HG03108 (cell line): ENCODE measurements around the gene ACOX1.

Source experiments
- ATAC-seq: cut with Tn5 transposase; IDR thresholded peaks from one replicate; pipeline ENCODE4 v1.9.1; 2021; ENCODE audit warnings: moderate library complexity; ENCODE audit not compliant: unreplicated experiment

The ACOX1 gene

DNA sequence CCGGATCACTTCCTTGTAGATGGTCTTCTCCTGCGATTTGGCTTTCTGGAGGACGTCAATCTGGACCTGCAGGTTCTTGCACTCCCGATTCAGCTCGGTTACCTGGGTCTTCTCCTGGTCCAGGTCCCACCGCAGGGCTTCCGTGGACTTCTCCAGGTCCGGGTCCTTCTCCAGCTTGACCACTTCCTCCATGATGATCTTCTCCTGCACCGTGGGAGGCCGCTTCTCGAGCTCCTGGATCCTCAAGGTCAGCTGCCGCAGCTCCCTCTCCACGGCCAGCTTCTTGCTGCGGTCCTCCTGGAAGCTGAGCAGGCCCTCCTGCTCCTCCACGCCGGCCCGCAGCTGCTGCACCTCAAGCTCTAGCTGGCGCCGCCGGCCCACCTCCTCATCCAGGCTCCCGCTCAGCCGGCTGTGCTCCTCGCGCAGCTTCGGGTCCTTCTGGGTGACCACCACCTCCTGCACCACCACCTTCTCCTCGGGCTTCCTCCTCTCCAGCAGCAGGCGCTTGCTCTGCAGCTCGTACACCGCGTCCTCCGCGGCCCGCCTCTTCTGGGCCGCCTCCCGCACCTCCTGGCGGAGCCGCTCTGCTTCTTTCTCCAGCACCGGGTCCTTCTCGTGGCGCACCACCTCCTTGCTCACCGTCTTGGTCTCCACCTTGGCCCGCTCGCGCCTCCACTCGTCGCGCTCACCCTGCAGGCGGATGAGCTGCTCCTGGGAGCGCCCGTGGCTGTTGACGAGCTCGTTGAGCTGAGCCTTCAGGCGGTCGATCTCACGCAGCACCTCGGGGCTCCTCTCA is 29.9 kb upstream of the ACOX1 start:
- ATAC-seq: no peak

DNA sequence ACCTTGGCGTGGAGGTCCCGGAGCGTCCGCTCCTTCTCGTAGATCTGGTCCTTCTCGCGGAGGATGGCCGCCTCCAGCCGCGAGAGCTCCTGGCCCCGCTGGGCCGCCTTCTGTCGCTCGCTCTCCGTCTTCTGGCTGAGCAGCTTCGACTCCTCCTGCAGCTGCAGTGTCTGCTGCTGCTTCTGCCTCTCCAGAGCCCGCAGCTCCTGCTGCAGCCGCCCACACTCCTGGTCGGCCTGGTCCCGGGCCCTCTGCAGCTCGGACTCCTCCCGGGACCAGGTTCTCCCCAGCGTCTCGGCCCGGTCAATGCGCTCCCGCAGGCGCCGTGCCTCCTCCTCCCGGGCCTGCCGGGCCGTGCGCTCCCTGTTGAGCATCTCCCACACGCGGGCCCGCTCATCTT is 29.2 kb upstream of the ACOX1 start:
- no peak for ATAC-seq

DNA sequence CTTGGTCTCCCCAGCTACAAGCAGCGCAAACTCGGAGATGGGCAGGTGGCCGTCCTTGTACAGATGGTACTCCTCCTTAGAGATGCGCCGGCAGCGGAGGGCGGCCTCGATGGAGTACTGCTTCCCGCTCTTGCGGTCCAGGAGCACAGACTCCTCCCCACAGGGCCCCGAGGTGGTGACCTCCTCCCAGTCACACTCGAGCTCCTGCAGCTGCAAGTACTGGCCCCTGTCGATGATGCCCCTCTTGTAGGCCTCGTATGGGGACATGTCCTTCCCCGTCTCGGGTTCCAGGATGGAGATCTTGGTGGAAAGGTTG is 28.8 kb upstream of the ACOX1 start:
- ATAC-seq: no peak

DNA sequence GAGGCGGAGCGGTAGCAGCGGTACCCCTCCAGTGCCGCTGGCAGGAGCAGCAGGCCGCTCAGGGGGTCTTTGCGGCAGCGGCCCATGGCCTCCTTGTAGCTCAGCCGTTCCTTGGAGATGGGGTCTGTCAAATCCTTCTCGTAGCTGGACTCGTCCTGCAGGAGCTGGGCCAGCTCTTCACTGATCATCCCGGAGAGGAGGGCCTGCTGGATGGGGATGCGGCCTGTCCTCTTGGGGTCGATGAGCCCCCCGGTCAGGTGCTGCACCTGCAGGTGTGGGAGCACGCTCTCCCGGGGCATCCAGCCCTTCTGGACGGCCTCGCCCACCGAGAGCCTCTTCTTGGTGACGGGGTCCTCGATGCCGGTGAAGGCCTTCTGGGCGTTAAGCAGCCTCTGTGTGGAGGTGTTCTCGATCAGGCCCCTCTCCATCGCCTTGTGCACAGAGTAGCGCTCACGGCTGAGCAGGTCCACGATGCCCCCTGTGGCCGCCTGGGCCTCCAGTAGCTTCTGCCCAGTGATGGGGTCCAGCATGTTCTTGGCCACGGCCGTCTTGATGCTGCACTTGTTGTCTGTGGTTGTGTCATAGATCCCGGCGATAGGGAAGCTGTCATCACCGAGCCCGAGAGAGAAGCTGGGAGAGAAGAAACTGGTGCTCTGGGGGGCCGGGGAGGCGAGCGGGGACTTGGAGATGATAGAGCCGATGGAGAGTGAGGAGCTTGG is 28.3 kb upstream of the ACOX1 start:
- ATAC-seq: no peak

DNA sequence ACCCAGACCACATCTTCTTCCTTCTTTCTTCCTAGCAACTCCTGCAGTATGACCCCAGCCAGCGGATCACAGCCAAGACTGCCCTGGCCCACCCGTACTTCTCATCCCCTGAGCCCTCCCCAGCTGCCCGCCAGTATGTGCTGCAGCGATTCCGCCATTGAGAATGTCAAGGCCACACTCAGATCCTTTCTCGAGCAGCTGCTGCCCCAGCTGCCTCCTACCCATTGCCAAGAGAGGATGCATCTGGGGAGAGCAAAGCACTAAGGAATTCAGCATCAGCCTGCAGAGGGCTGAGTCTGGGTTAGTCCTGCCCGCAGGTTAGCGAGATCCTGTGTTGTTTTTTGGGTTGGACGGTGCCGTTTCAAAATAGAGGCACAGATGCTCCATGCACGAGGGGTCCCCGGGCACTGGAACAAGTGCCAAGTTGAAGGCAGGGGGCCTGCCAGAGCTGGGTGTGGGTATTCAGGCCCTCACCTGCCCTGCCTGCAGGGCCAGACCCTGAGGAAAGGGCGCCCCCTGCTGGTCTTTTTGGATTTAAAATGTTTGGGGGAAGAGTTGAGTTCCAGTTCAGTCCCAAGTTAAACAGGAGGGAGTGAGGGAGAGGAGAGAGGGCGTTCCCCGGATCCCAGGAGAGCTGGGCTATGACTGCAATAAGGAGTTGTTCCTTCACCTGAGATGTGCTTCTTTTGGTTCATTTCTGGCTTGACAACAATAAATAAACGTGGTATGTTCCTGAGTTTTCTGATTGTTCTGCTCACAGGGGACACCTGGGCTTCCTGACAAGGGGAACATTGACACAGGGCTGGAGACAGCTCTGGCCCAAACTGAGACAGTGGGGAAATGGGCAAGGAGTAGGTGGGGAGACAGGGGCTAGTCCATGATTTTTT is 26.5 kb upstream of the ACOX1 start:
- no peak for ATAC-seq

DNA sequence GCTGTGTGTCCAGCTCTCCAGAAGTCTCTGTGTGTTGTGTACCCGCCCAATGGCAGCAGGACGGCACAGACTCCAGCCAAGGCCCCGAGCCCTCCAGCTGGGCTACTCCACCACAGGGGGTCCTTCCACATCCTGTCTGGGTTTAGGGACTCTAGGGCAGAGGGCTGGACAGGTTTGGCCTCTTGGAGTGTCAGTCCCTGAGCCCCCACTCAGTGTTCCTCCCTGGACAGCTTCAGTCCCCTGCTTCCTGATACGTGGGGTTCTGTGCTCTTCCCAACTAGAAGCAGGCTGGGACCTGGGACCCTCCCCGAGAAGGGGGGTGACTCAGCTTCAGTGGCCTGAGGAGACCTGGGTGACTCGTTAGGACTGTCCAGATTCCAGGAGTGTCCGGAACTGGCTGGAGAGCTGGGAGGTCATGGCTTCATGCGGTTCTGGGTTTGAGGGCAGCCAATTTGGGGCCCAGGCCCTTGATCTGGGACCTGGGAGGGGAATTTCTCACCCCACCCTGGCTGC is 25.8 kb upstream of the ACOX1 start:
- no peak for ATAC-seq

DNA sequence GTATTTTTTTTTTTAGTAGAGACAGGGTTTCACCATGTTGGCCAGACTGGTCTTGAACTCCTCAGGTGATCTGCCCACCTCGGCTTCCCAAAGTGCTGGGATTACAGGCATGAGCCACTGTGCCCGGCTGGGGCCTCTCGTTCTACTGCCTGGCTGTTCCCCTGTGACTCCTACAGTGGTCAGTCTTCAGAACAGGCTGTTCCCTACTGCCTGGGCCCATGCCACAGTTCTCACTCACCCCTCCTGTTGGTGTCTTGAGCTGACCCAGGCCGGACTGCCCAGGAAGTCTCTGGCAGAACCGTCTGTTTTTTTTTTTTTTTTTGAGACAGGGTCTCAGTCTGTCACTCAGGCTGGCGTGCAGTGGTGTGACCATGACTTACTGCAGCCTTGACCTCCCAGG is 24.9 kb upstream of the ACOX1 start:
- ATAC-seq: no peak

DNA sequence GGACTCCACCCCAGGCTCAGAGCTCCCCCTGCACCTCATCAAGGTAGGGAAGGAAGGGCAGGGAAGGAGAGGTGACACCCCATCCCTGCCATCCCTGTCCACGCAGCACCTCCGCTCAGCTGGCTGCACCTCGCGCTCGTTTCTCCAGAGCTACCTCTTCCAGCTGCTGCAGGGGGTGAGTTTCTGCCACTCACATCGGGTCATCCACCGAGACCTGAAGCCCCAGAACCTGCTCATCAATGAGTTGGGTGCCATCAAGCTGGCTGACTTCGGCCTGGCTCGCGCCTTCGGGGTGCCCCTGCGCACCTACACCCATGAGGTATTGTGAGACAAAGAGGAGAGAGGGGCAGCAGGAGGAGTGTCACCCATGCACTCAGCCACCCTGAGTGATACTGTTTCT is 23.1 kb upstream of the ACOX1 start:
- no peak for ATAC-seq

DNA sequence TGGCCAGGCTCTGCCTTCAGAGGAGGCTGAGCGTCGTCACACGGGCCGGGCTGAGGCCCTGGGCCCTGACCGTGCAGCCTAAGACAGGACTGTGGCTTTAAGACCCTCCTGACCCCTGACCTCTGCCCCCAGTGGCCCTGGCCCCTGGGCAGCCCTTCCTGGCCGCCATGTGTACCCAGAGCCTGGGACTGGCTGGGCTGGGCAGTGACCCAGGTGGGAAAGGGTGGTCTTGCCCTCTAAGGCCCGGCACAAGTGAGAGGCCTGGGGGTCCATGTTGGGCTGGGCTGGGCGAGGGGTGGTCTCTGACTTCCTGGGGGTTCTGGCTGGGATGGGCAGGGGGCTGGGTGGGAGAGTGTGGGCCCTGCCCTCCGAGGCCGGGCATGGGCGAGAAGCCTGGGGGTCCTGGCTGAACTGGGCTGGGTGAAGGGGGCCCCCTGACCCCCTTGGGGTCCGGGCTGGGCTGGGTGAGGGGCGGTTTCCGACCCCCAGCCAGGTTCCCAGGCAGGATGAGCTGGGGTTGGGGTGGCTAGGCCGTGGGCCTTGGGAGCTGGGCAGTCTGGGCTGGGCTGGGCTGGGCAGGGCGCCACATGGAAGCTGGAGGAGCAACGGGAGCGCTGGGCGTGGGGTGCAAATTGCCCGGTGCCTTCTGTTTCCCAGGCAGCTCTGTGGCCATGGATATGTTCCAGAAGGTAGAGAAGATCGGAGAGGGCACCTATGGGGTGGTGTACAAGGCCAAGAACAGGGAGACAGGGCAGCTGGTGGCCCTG is 22.0 kb upstream of the ACOX1 start, which contains the start of gene CDK3:
Gene CDK3 (plus strand): TSS at position 101 of the 767 bp plus-strand sequence. CDS start 571 bp downstream, at position 672.
- ATAC-seq: no peak

DNA sequence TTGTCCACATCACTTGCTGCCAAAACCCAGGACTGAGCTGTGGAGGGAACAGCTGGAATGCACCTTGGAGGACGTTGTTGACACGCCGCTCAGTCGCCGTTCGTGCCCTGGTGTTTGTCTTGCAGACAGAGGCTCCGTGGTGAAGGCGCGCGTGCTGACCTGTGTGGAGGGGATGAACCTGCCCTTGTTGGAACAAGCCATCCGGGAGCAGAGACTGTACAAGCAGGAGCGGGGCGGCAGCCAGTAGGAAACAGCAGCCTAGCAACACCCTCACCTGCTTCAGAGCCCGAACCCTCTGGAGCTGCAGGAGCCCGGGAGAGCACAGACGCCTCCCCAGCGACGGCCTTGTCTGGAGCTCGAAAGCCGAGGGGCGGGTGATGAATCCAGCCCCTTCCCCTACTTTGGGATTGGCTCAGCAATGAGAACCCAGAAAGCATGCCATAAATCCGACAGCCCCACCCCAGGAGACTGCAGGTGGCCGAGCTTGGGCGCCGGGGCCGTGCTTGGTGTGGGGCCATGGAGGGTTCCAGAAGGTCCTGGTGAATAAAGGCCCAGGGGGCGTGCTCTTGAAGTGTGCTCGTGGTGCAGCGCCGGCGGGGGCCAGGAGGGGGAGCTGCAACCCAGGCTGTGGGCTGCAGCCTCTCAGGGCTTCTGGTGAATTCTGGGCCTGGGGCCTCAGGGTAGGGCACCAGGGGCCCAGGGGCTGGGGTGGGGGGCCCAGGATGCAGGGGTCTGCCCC is 21.2 kb upstream of the ACOX1 start:
- ATAC-seq: no peak

DNA sequence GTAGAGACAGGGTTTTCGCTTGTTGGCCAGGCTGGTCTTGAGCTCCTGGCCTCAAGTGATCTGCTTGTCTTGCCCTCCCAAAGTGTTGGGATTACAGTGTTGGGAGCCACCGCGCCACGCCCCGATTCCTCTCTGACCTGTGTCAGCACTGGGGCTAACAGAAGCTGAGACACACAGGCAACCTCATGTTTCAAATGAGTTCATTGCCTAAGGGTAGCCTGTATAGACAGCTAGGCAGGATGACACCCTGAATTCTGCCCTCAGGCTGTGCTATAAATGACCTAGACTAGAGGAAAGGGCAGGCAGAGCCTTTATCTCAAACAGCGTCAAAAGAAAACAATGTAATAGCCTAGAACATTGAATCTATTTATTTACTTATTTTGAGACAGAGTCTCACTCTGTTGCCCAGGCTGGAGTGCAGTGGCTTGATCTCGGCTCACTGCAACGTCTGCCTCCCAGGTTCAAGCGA is 19.4 kb upstream of the ACOX1 start:
- ATAC-seq: no peak

DNA sequence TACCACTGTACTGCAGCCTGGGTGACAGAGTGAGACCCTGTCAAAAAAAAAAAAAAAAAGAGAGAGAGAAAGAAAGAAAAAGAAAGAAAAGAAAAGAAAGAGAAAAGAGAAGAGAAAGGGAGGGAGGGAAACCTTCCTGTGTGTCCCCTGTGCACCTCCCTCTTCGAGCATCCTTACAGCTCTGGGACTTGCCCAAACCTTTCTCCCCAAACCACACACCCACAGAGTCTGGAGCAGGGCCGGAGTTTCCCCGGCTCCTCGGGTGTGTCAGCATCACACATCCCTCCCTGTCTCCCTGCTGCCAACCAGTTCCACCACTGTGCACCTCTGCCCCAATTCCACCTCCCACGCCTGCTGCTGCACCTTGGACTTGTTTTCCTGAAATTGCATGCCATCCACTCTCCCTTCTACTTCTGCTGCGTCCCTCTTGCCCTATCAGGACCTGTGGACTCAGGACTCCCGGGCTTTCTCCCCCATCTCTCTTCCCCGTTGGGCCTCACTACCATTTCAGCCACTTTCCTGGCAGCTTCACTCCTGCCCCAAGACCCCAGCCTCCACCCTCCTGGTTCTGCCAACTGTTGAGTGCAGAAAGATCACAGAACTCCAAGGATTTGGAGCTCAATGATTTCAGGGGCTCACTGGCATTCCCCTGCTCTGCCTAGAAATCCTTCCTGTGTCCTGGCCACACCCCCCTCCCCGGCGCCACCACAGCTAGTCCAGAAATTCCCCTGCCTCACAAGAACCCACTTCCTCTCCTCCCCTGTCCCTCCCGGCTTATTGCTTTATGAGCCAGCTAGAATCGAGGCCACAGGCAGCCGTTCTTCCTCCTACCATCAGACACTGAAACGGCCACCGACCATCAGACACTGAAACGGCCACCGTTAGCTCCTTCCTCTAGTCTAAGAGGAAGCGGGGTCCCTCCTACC is 18.0 kb upstream of the ACOX1 start:
- no peak for ATAC-seq

DNA sequence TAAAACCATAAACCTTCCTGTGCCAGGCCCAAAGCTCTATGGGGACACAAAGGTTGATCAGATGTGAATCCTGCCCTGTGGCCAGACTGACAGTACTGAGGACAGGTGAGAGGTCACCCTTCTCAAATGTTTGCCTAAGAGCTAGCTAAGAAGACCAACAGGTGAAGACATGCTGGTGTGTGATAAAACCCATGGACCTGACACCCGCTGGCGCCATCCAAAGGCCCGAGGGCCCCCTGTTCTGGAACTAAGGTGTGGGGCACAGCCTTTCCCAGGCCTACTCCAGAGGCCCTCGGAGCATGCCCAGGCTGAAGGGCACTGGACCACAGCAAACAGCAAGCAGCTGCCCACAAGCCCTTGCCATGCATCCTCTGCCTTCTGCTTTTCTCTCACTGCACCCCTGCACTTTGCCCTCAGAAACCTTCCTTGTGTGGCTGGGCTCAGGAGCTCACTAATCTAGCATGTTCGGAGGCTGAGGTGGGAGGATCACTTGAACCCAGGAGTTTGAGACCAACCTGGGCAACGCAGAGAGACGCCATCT is 16.5 kb upstream of the ACOX1 start:
- no peak for ATAC-seq

DNA sequence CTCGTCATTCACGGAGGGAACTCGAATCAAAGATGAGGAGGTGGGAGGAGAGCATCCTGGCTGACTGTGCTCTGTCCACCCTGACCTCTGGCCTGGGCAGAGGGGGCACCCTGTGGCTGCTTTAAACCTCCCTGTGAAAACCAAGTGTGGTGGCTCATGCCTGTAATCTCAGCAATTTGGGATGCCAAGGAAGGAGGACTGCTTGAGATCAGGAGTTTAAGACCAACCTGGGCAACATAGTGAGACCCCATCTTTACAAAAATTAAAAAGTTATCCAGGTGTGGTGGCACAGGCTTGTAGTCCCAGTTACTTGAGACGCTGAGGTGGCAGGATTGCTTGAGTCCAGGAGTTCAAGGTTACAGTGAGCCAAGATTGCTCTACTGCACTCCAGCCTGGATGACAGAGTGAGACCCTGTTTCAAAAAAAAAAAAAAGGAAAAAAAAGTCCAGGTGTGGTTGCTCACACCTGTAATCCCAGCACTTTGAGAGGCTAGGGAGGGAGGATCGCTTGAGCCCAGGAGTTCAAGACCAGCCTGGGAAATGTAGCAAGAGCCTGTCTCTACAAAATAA is 15.9 kb upstream of the ACOX1 start:
- no peak for ATAC-seq

DNA sequence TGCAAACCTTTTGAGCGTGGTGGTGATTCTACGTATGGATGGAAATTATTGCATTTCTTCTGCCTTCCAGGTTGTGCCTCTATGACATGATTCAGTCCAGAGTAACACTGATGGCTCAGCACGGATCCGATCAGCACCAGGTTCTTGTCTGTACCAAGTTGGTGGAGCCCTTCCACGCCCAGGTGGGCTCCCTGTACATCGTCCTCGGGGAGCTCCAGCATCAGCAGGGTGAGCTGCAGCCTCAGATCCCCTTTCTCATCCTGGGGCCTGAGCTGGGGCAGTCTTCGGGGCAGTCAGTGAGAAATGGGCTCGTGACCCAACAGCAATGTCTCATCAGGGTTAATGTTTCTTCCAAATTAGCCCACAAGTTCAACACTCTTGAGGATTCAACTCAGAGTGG is 12.4 kb upstream of the ACOX1 start:
- ATAC-seq: no peak

DNA sequence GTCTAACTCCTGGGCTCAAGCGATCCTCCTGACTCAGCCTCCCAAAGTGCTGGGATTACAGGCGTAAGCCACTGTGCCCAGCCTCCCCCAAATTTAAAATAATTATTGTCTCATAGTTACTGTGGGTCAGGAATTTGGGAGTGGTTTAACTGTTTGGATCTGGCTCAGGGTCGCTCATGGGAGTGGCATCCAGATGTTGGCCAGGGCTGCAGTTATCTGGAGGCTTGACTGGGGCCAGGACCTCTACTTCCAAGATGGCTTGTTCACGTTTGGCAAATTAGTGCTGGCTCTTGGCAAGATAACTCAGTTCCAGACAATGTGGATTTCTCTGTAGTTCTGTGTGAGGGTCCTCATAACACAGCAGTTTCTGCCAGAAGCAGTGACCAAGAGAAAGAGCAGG is 8.1 kb upstream of the ACOX1 start:
- ATAC-seq: no peak

DNA sequence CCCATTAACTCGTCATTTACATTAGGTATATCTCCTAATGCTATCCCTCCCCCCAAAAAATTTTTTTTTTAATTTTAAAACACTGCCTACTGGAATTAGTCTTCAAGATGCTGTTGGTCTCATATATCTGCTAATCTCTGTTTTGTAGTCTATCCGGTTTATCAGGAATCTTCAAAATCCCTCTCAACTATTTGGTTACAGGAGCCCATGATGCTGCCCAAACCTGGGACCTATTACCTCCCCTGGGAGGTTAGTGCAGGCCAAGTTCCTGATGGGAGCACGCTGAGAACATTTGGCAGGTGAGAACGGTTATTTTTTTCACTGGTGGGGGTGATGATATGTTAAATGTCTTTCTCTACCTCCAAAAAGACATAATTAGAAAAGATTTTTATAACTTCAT is 7.0 kb upstream of the ACOX1 start:
- ATAC-seq: no peak

DNA sequence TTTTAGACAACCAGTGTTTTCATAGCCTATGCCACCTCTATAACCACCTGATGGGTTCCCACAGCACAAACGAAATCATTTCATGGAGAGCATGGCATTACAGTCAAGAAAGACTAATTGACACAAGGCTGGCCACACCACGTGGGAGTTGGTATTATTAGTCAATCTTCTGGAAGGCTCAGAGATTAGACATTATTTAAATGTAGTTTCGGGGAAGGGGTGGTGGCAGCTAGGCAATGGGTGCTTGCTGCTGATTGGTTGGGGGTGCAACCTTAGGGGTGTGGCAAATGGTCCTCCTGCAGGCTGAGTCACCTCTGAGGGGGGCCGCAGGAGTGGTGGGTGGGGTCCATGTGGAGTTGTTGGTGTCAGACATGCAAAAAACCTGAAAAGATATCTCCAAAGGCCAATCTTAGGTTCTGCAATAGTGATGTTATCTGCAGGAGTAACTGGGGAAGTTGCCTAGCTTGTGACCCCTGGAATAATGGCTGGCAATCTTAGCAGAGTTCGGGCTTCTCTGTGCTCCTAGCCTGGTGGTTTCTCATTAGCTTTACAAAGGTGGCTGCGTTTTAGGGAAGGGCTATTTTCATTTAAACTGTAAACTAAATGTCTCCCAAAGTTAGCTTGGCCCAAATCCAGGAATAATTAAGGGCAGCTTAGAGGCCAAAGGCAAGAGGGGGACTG is 4.7 kb upstream of the ACOX1 start:
- no peak for ATAC-seq
